Psoas muscle (tissue), 8 donors: ENCODE results near the gene SORT1. TPM values are rescaled to one million over a fixed set of nuclear protein-coding genes. Genes with fewer than 3 reads are reported as not detected.

Experiments used
- ATAC-seq, 4 donors: fragments of 200-7000 bp; cut with Tn5 transposase; one replicate each; pipeline ENCODE4 v1.9.1; 2020; ENCODE audit warnings: moderate library complexity in 3 of 4, mild to moderate bottlenecking in 2 of 4
- DNase-seq, 2 donors: peaks; one replicate each; pipeline ENCODE4 v3.0.0-alpha.2; 2020
- H3K27ac ChIP-seq: fragments of 200-600 bp; one replicate; pipeline ENCODE4 v1.8.0; 2022
- H3K27me3 ChIP-seq, 3 donors: fragments of 200-600 bp in 1 of 3; one replicate each; pipeline versions ENCODE4 v1.6.1 to v1.8.0; 2013 to 2022; ENCODE audit warnings: low read length in 2 of 3, mild to moderate bottlenecking in 2 of 3, moderate library complexity in 1 of 3; ENCODE audit not compliant: insufficient read depth in 3 of 3
- H3K36me3 ChIP-seq, 2 donors: fragments of 200-600 bp in 1 of 2; one replicate each; pipeline versions ENCODE4 v1.6.1 to v1.8.0; 2013 to 2022; ENCODE audit warnings: low read depth in 1 of 2, mild to moderate bottlenecking in 1 of 2, moderate library complexity in 1 of 2; ENCODE audit not compliant: insufficient read depth in 1 of 2
- H3K4me1 ChIP-seq: fragments of 200-600 bp; one replicate; pipeline ENCODE4 v1.8.0; 2022
- H3K4me3 ChIP-seq: fragments of 200-600 bp; one replicate; pipeline ENCODE4 v1.8.0; 2022; ENCODE audit warnings: mild to moderate bottlenecking
- H3K9me3 ChIP-seq: fragments of 200-600 bp; one replicate; pipeline ENCODE4 v1.8.0; 2022
- CTCF ChIP-seq: fragments of 200-600 bp; IDR thresholded peaks from one replicate; pipeline ENCODE4 v1.8.0; 2022; ENCODE audit warnings: antibody characterized with exemption
- WGBS, 3 donors: extraction: QIAGEN DNeasy Blood & Tissue Kit; methylation state at CpG; one replicate each; pipeline versions ENCODE4 v1.1.6 to v1.1.7; 2013; 5-methylcytosine and 5-hydroxymethylcytosine counted together
- intact Hi-C, 2 donors: fragments of 100-400 bp; cut with DNase I; formaldehyde crosslinking; loops; one replicate each; pipeline versions ENCODE4 v1.11.0 to v1.14.2; 2022
- polyA plus RNA-seq, 3 donors: library from polyadenylated mRNA; stranded (reverse); fragments of 200-250 nt; gene quantifications; one replicate each; pipeline ENCODE4 v1.2.3, GENCODE V29; 2013
- total RNA-seq, 4 donors: library from RNA; stranded (reverse); fragmentation: NEBNext Ultra II Directional in 2 of 4; extraction: Animal tissue kit (Norgen Biotek cat#: 25700) in 2 of 4; gene quantifications; one replicate each; pipeline versions ENCODE4 v1.2.1 to v1.2.4, GENCODE V29; 2021 to 2023
- donor health status: healthy with polysubstance abuse.
- donor health status: DM: no; HTN: no; CAD: no; lungs with moderate emphysema.
- donor health status: Bipolar disorder and iron deficiency.
- donor health status: healthy.
- donor health status: DM: yes; HTN: yes; CAD: no.
- donor health status: DM: no; HTN: no; CAD: no.
- donor health status: DM: no; HTN: no; CAD: no.
- donor health status: DM: yes; HTN: yes; CAD: no.

Gene SORT1
- total and polyA plus RNA-seq, 7 donors, result 15.8 to 363 (median 131) TPM

GRCh38 chr1:109389638-109390341 is 7.9 kb downstream of the SORT1 start:
- ATAC-seq (no peak), DNase-seq (no peak)
- intact Hi-C loops, result no loop called here
- Histone ChIP-seq H3K27me3 (no peaks in the 10 kb centered on the region), H3K36me3 (no peaks in the 10 kb centered on the region), H3K27ac (peak overlapping the region; percentile 97), H3K4me1 (peaks cover 89% of the 10 kb centered on the region), H3K4me3 (peak overlapping the region; percentile 72), H3K9me3 (no peaks in the 10 kb centered on the region)
- no peak for TF ChIP-seq CTCF
- 62 to 71% (median 68%) methylated on average over 5 of the region's 5 CpGs for WGBS, 3 donors

GRCh38 chr1:109388884-109389637 is 8.7 kb downstream of the SORT1 start:
- H3K9me3 ChIP-seq, result no peaks in the 10 kb centered on the region
- H3K27me3 ChIP-seq, result no peaks in the 10 kb centered on the region
- TF ChIP-seq CTCF, result no peak
- peaks cover 87% of the 10 kb centered on the region for H3K4me1 ChIP-seq
- ATAC-seq, result peak in 3 of 4 donors; percentile 19 to 44 (median 30)
- H3K4me3 ChIP-seq, result peak overlapping the region; percentile 72
- no peak for DNase-seq
- 46 to 57% (median 49%) methylated on average over 7 of the region's 7 CpGs for WGBS, 3 donors
- no peaks in the 10 kb centered on the region for H3K36me3 ChIP-seq
- peak overlapping the region; percentile 97 for H3K27ac ChIP-seq
- intact Hi-C loops, result no loop called here

- no peak for ATAC-seq
Observed at GRCh38 chr1:109388208-109388711, 9.5 kb downstream of the SORT1 start.

GRCh38 chr1:109386054-109386717 is 11.5 kb downstream of the SORT1 start:
- intact Hi-C loops, result no loop called here
- H3K36me3 ChIP-seq, result no peaks in the 10 kb centered on the region
- DNase-seq (no peak), ATAC-seq (no peak)
- TF ChIP-seq CTCF, result no peak
- no peaks in the 10 kb centered on the region for H3K9me3 ChIP-seq
- H3K27me3 ChIP-seq, result no peaks in the 10 kb centered on the region
- H3K4me1 ChIP-seq, result peaks cover 89% of the 10 kb centered on the region
- H3K27ac ChIP-seq, result peak overlapping the region; percentile 97
- 83 to 96% (median 95%) methylated on average over 2 of the region's 2 CpGs for WGBS, 3 donors
- peak overlapping the region; percentile 23 for H3K4me3 ChIP-seq

More at GRCh38 chr1:109388208-109388711, 9.5 kb downstream of the SORT1 start:
- DNase-seq, result no peak
- TF ChIP-seq CTCF, result no peak
- Histone ChIP-seq H3K27me3 (no peaks in the 10 kb centered on the region), H3K9me3 (no peaks in the 10 kb centered on the region), H3K27ac (peak overlapping the region; percentile 97), H3K36me3 (no peaks in the 10 kb centered on the region), H3K4me3 (peak overlapping the region; percentile 72), H3K4me1 (peaks cover 87% of the 10 kb centered on the region)
- 74 to 91% (median 85%) methylated on average over 5 of the region's 5 CpGs for WGBS, 3 donors
- intact Hi-C loops, result no loop called here
